ENCODE results near the gene BAIAP3.
"Not testable (repeated sequence)": the region's sequence is repeated elsewhere in the genome, so short reads cannot be mapped to it uniquely, and the experiment has no call there.

The BAIAP3 gene, protein sequence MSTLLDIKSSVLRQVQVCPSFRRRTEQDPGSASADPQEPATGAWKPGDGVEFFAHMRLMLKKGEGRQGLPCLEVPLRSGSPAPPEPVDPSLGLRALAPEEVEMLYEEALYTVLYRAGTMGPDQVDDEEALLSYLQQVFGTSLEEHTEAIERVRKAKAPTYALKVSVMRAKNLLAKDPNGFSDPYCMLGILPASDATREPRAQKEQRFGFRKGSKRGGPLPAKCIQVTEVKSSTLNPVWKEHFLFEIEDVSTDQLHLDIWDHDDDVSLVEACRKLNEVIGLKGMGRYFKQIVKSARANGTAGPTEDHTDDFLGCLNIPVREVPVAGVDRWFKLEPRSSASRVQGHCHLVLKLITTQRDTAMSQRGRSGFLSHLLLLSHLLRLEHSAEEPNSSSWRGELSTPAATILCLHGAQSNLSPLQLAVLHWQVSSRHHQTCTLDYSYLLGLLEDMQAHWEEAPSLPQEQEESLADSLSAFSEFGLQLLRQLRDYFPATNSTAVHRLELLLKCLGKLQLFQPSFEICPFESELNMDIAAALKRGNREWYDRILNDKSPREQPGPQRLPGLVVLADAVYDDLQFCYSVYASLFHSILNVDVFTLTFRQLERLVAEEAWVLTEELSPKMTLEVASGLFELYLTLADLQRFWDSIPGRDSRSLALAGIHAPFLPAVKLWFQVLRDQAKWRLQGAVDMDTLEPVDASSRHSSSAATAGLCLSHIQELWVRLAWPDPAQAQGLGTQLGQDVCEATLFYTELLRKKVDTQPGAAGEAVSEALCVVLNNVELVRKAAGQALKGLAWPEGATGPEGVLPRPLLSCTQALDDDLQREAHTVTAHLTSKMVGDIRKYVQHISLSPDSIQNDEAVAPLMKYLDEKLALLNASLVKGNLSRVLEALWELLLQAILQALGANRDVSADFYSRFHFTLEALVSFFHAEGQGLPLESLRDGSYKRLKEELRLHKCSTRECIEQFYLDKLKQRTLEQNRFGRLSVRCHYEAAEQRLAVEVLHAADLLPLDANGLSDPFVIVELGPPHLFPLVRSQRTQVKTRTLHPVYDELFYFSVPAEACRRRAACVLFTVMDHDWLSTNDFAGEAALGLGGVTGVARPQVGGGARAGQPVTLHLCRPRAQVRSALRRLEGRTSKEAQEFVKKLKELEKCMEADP

DNA sequence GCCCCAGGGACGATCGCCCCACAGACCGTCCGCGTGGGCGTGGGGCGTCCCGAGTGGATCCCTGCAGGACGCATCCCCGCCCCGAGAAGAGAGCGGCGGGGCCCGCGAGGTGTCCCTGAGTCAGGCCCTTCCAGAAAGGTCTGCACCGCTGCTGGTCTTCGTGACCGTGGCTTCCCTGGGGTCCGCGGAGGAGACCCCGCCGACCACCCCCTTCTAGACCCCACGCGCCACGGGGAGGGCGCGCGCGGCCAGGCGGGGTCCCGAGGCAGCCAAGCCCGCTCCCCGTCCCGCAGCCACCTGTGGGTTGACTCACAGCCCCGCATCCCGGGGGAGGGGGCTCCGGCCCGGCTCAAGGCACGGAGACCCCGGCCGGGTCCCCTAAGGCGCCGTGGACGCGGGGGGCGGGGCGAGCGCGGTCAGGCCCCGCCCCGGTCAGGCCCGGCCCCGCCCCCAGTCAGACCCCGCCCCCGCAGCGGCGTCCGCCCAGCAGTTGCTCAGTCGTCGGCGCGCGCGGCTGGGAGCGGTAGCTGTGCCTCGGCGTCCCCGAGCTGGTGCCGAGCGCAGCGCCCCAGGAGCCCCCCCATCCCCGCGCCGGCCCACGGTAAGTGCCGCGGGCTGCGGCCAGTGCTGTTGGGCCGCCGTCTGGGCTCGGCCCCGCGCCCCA lies at the start of gene BAIAP3:
Gene BAIAP3, plus strand, starts transcription at position 497 of the 664 bp plus-strand sequence. CDS start 4,905 bp downstream, outside the sequence.
- no peak for DNase-seq

DNA sequence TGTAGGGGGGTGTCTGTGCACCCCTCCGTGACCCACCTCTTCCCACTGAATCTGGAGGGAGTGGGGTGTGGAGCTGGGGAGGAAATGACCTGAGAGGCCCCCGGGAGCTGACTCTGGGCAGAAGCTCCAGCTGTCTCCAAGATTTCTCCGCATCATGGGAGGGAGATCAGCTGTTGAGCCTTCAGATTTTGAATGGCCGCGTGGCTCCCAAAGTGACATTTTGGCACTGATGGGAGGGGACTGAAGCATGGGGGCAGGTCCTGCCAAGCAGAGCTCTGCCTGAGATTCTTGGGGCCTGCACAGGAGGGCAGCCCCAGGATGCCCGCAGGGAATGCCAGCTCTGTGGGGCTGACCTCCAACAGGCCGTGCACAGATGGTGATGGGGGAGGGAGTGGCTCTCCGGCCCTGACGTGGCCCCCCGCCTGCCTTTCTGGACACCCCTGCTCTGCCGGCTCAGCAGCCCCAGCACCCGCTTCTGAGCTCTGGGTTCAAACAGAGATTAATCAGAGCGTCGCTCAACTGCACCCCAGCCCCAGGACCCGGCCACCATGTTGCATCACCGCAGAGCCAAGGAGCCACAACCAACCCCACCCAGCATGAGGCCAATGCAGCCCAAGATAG lies 49.3 kb upstream of the BAIAP3 start:
- no peak for DNase-seq

DNA sequence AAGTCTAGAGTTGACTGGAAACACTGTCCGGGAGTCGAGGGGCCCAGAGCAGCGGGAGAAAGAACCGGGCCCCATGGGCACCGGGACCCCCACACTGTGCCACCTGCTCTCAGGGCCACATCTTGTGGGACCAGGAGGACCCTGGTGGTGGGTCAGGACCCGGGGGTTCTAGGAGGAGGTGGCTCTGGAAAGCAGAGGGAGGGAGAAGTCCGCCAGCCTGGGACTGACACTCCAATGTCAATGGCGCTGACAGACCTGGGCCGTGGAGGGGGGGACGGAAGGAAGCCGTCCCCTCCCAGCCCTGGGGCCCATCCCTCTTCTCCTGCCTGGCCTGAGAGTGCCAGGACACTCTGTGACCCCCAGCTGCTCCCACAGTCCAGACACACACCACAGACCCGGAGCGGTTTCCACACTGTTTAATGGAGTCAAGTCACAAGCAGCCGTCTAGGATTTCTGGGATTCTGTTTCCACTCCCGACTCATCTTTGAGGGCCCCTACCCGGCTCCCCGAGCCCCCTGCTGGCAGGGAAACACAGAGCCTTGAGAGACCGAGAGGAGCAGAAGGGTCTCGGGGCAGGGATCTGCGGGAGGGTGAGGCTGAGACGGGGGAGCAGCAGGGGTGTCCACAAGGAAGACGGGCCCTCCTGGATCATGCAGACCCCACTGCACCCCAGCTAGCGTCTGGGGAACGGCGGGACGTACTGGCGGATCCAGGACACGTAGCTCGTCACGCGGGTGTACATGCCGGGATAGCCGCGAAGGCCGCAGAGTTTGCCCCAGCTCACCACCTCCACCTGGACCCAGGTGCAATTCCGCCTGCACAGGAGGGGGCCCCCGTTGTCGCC lies 47.6 kb upstream of the BAIAP3 start:
- DNase-seq, result no peak

DNA sequence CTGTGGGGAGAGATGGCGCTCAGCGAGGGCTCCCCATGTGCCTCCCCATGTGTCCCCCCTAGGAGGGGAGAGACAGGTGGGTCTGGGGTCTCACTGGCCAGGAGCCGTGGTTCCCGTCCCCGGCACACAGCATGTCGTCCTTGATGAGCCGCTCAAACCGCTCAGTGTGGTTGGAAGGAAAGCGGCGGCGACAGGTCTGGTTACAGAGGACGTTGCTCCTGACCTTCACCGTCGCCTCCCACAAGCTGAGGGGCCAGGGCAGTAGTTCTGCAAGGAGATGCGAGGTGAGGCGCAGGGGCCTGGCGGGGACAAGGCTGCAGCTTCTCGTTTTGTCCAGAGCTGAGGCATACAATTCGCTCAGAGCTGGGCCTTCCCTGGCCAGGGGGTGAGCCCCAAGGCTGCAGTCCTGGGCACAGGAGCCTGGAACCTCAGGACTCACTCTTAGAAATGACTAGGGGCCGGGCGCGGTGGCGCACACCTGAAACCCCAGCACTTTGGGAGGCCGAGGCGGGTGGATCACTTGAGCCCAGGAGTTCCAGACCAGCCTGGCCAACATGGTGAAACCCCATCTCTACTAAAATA lies 46.8 kb upstream of the BAIAP3 start:
- DNase-seq, result no peak

DNA sequence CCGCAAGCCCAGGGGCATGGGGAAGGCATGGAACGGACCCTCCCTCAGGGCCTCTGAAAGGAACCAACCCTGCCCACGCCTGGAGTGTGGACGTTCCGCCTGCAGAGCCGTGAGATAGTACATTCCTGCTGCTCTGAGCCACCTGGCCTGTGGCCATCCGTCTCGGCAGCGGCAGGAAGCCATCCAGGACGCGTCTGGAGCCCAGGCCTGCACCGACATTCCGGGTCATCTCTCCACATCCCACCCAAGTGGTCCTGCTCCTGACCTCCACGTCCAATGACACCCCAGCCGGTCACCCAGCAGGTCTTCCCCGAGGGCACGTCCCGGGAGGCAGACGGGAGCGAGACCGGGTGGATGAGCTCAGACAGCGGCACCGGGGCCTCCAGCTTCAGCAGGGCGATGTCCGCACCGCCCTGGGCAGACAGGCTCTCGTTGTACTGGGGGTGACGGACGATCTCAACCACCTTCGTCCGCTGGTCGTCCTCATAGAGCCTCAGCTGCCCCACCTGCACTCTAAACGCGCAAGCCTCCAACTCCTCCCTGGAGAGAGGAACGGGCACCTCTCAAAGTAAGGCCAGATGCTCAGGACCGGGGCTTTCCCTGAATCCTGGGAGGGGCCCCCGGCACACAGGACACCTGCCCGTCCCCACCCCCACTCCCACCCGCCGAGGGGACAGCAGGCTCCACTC lies 45.3 kb upstream of the BAIAP3 start:
- no peak for DNase-seq

DNA sequence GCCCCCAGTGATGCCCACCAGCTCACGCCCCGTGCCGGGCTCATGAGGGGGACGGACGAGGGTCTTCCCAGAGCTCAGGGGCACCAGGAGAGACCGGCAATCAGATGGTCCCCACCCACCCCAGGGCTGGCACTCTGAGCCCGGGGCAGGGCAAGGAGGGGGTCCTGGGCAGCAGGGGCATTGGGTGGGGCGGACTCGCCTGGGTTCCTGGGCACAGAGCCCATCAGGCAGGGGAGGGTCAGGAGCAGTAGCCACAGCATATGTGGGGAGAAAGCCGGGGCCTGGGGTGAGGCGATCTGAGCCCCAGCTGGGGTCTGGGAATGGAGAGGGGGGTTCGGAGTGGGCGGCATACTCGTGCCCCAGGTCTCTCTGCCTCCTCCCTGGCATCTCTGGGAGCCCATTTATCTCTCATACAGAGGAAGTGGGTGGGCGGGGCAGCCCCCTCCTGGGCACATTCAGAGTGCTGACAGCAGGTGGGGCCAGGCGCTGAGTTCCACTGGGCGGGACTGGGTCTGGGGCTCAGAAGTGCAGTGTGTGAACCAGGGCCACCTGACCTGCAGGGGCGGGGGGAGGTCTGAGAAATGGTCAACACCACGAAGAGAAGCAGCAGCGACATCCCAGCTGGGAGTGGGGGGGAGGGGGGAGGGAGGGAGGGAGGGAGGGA lies 44.5 kb upstream of the BAIAP3 start:
- DNase-seq, result no peak

DNA sequence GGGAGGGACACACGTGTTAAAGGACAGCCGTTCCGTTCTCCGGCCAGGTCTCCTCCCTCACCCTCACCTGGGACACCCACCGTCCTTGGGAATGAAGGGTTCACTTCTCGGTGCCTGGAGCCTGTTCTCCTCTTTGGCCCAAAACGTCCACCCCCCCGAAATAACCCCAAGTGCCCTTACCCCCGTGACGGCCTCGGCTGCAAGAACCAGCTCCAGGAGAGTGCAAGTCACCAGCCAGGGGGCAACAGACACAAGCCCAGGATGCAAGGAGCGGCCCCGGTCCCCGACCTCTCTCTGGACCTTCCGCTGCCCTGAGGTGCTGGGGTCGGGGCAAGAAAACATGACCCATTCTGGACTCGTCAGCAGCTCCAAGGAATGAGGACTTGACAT lies 44.0 kb upstream of the BAIAP3 start:
- DNase-seq, result no peak

DNA sequence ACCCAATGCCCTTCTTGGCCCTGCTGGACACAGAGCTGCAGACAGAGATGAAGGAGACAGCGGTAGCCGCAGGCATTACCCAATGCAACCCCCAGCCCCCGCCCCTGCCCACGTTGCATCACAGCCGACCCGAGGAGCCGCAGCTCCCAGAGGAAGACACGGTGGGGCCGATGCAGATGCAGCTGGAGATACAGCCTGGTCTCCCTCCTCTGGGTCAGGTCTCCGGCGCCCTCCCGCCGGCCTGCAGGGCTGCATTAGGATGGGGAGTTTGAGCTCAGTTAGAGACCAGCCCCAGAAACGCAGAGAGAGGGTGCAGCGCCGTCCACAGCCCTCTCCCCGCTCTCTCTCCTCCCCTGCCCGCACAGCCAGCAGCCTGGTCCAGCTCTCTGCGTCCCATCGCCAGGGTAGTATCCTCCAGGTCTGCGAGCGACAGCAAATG lies 43.4 kb upstream of the BAIAP3 start:
- DNase-seq, result no peak

DNA sequence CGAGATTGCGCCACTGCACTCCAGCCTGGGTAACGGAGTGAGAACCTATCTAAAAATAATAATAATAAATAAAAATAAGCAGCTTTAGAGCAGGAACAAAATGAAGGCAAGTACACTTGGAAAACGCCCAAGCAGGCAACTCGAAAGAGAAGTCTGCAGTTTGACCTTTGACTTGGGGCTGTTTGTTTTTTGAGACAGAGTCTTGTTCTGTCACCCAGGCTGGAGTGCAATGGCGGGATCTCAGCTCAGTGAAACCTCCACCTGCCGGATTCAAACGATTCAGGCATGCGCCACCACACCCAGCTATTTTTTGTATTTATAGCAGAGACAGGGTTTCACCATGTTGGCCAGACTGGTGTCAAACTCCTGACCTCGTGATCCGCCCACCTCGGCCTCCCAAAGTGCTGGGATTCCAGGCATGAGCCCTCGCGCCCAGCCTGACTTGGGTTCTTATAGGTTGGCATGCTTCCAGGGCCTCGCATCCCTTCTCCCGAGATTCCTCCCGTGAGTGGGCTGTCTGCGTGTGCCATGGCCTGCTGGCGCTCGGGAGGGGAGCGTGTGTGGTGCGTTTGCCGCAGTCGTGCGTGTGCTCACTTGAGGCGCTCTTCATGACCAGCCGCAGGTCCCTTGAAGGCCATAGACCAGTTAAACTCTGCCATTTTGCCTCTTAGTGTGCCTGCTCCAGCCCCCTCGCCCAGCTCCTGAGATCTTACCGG lies 42.4 kb upstream of the BAIAP3 start:
- no peak for DNase-seq

DNA sequence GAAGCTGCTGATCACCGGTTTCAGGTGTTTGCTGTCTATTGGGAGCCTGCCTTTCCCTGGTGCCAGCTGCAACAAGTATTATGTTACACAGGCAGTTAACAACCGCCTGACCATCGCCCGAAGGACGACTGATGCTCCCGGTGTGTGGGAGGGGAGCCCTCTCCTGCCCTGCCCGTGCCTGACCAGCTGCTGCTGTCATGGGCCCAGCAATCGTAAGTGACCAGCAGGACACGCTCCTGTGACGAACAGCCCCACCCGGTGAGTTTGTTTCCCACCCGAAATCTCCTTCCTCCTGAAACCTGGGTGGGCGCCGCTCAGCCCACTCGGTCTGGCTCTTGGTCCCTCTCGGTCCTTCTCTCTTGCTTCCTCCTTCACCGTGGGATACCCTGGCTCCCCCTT lies 41.9 kb upstream of the BAIAP3 start:
- DNase-seq, result no peak

DNA sequence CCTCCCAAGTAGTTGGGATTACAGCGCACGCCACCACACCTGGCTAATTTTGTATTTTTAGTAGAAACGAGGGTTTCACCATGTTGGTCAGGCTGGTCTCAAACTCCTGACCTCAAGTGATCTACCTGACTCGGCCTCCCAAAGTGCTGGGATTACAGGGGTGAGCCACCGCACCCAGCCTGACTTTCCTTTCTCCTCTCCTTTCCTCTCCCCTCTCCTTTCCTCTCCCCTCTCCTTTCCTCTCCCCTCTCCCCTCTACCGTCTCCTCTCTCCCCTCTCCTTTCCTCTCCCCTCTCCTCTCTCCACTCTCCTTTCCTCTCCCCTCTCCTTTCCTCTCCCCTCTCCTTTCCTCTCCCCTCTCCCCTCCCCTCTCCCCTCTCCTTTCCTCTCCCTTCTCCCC lies 41.2 kb upstream of the BAIAP3 start:
- not testable (repeated sequence) for DNase-seq

DNA sequence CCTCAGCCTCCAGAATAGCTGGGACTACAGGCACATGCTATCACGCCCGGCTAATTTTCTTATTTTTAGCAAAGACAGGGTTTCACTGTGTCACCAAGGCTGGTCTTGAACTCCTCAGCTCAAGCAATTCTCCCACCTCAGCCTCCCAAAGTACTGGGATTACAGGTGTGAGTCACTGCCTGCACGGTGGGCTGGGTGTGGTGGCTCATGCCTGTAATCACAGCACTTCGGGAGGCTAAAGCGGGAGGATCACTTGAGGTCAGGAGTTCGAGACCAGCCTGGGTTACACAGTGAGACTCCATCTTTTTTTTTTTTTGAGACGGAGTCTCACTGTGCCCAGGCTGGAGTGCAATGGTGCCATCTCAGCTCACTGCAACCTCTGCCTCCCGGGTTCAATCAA lies 40.6 kb upstream of the BAIAP3 start:
- not testable (repeated sequence) for DNase-seq

DNA sequence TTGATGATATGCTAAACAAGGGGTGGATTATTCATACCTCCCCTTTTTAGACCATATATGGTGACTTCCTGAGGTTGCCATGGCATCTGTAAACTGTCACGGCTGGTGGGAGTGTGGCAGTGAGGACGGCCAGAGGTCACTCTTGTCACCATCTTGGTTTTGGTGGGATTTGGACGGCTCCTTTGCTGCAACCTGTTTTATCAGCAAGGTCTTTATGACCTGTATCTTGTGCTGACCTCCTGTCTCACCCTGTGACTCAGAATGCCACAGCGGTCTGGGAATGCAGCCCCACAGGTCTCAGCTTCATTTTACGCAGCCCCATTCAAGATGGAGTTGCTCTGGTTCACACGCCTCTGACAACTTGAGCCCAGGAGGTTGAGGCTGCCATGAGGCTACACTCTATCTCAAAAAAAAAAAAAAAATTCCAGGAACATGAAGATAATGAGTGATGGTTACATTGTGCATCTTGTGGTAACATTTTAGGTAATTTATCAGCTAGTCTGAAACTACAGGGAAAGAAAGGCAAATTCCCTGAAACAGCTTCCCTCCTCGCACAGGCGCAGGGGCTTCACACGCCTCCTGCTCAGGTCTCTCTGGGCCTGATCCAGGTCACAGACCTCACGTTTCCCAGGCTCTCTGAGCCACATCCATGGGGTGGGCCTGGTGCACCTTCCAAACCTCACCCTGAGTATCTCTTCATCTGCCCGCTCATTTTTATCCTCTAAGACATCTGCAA lies 39.4 kb upstream of the BAIAP3 start:
- no peak for DNase-seq

DNA sequence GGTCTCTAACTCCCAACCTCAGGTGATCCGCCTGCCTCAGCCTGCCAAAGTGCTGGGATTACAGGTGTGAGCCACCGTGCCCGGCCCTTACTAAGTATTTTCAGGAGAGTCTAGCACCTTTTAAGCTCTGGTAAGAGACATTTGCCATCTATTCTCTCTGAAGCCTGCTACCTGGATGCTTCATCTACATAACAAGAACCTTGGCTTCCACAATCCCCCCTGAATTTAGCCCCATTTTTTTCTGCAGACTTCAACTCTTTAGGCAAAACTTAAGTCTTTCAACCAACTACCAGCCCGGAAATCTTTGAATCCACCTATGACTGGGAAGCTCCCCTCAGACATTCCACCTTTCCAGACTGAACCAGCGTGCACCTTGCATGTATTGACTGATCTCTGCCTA lies 38.0 kb upstream of the BAIAP3 start:
- no peak for DNase-seq

DNA sequence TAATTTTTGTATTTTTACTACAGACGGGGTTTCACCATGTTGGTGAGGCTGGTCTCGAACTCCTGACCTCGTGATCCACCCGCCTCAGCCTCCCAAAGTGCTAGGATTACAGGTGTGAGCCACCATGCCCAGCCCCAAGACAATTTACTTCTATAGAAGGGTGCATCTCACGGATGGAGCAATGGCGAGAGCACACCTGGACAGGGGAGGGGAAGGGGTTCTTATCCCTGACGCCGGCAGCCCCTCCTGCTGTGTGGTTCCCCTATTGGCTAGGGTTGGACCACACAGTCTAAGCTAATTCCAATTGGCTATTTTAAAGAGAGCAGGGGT lies 36.8 kb upstream of the BAIAP3 start:
- DNase-seq, result not testable (repeated sequence)

DNA sequence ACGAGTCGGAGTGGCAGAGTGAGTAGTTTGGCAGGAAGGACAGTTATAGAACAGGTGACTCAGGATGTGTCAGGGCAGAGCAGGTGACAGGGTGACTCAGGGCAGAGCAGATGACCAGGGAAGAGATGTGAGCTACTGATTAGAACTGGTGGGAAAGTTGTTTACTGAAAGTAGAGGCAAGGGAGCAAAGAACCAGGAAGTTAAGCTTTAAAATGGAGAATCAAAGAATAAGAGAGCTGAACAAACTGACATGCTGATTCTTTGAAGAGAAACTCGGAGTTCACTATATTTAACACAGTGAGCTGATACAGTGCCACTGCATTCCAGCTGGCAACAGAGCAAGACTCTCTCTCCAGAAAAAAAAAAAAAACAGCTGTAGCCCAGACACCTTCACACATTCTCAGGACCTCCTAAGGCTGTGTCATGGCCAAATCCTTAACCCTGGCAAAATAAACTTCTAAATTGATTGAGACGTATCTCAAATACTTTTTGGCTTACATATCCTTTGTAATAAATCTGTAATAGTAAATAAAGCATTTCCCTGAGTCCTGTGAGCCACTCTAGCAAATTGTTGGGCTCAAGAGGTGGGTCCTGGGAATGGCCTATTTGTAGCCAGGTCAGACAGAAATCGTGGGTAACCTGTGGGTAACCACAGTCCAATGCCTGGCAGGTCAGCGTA lies 36.3 kb upstream of the BAIAP3 start:
- DNase-seq, result no peak

DNA sequence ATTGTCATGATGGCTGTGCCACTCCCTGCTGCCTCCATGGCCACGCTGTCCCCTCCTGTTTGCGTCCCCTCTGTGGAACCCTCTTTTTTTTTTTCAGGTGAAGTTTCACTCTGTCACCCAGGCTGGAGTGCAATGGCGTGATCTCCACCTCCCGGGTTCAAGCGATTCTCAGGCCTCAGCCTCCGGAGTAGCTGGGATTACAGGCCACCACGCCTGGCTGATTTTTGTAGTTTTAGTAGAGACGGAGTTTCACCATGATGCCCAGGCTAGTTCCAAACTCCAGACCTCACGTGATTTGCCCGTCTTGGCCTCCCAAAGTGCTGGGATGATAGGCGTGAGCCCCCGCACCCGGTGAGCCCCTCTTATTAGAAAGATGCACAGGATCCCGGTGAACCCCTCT lies 35.0 kb upstream of the BAIAP3 start:
- no peak for DNase-seq
